Caco-2 (cell line): ENCODE measurements around the gene ZCCHC7. TPM values are rescaled to one million over a fixed set of nuclear protein-coding genes. Genes with fewer than 3 reads are reported as not detected.
"Not testable (repeated sequence)": the region's sequence is repeated elsewhere in the genome, so short reads cannot be mapped to it uniquely, and the experiment has no call there.

Experiments
- BruUV-seq: library from RNA; stranded (reverse); fragments of 400-500 nt; replicated peaks from 2 replicates; lab custom pipeline; 2021; lab: Mats Ljungman, UMichigan
- CTCF ChIA-PET: fragments of 300-600 bp; sonication (Branson Sonifier 250); formaldehyde crosslinking; loops from one replicate; lab custom pipeline; 2022; ENCODE audit warnings: antibody characterized with exemption; lab: Charles Lee
- POLR2A ChIA-PET: fragments of 300-600 bp; sonication (Branson Sonifier 250); formaldehyde crosslinking; loops from one replicate; lab custom pipeline; 2022; ENCODE audit warnings: antibody characterized with exemption; lab: Charles Lee
- DNase-seq, 2 experiments: peaks; one replicate each; pipeline versions ENCODE4 v3.0.0 to v3.0.0-alpha.2; 2020 to 2022
- H3K27me3 ChIP-seq: replicated peaks from 2 replicates; pipeline ENCODE4 v1.6.0; 2011; ENCODE audit warnings: low read length; ENCODE audit not compliant: control insufficient read depth, insufficient read depth
- H3K36me3 ChIP-seq: 2 replicates; pipeline ENCODE4 v1.5.1; 2011; ENCODE audit warnings: low read length; ENCODE audit not compliant: control insufficient read depth, insufficient read depth
- H3K4me1 ChIP-seq: fragments of 250-450 bp; sonication (Bioruptor Pico); 2 replicates; pipeline ENCODE4 v1.5.1; 2020; ENCODE audit warnings: mild to moderate bottlenecking
- H3K4me3 ChIP-seq: 2 replicates; pipeline ENCODE4 v1.5.1; 2011; ENCODE audit warnings: low read depth, mild to moderate bottlenecking, control low read depth, low read length
- H3K9me3 ChIP-seq: fragments of 250-450 bp; sonication (Bioruptor Pico); 2 replicates; pipeline ENCODE4 v1.5.1; 2020; ENCODE audit warnings: mild to moderate bottlenecking, moderate library complexity
- H3K27ac Mint-ChIP-seq: one replicate; pipeline ENCODE4 v1.8.0; 2022; ENCODE audit warnings: mixed read lengths; ENCODE audit not compliant: unreplicated experiment
- H3K27me3 Mint-ChIP-seq: one replicate; pipeline ENCODE4 v1.8.0; 2022; ENCODE audit warnings: mixed read lengths; ENCODE audit not compliant: insufficient read depth, unreplicated experiment
- H3K36me3 Mint-ChIP-seq: one replicate; pipeline ENCODE4 v1.8.0; 2022; ENCODE audit warnings: mild to moderate bottlenecking, mixed read lengths; ENCODE audit not compliant: insufficient read depth, unreplicated experiment
- H3K4me1 Mint-ChIP-seq: one replicate; pipeline ENCODE4 v1.8.0; 2022; ENCODE audit warnings: low read depth, mixed read lengths; ENCODE audit not compliant: unreplicated experiment
- H3K4me3 Mint-ChIP-seq: one replicate; pipeline ENCODE4 v1.8.0; 2022; ENCODE audit warnings: mild to moderate bottlenecking, moderate library complexity, mixed read lengths; ENCODE audit not compliant: unreplicated experiment
- H3K9me3 Mint-ChIP-seq: one replicate; pipeline ENCODE4 v1.8.0; 2022; ENCODE audit warnings: mixed read lengths; ENCODE audit not compliant: unreplicated experiment
- CTCF ChIP-seq, 2 experiments: fragments of 200-600 bp in 1 of 2; IDR thresholded peaks; 1 replicate in 1 of 2; 2 replicates in 1 of 2; pipeline versions ENCODE4 v1.5.1 to v1.8.0; 2011 to 2022; ENCODE audit warnings: antibody characterized with exemption in 1 of 2, control low read depth in 1 of 2, inconsistent platforms in 1 of 2, low read depth in 1 of 2, low read length in 1 of 2, mild to moderate bottlenecking in 1 of 2, moderate library complexity in 1 of 2; ENCODE audit not compliant: insufficient read depth in 1 of 2, severe bottlenecking in 1 of 2, unreplicated experiment in 1 of 2
- intact Hi-C: fragments of 100-400 bp; cut with micrococcal nuclease; formaldehyde crosslinking; loops from one replicate; pipeline ENCODE4 v1.10.0; 2022; ENCODE audit not compliant: unreplicated experiment
- total RNA-seq: library from RNA; stranded (reverse); gene quantifications from 2 replicates; pipeline ENCODE4 v1.2.3, GENCODE V29; 2022

The ZCCHC7 gene
- total RNA-seq, 1 experiment from 2014 or later = 22.0 TPM

- no peaks in the 10 kb centered on the region for H3K27me3 Mint-ChIP-seq
- Histone ChIP-seq H3K9me3 (no peaks in the 10 kb centered on the region), H3K4me3 (no peak overlapping the region), H3K36me3 (no peaks in the 10 kb centered on the region), H3K4me1 (no peaks in the 10 kb centered on the region), H3K27me3 (no peaks in the 10 kb centered on the region)
- H3K4me1 Mint-ChIP-seq = peaks cover 10% of the 10 kb centered on the region
- POLR2A ChIA-PET = no interaction called here
- no peak for DNase-seq
- no peak for TF ChIP-seq CTCF (IDR thresholded peaks at IDR 0.05; ENCODE audit: insufficient read depth in 1 of 2, low read depth in 1 of 2, low read length in 1 of 2, severe bottlenecking in 1 of 2, unreplicated experiment in 1 of 2)
- CTCF ChIA-PET = no interaction called here
- no peak overlapping the region for H3K27ac Mint-ChIP-seq
- H3K36me3 Mint-ChIP-seq = no peaks in the 10 kb centered on the region
- no TSS peak for BruUV-seq
- intact Hi-C loops = no loop called here
- no peaks in the 10 kb centered on the region for H3K9me3 Mint-ChIP-seq
- H3K4me3 Mint-ChIP-seq = no peak overlapping the region
Measured at GRCh38 chr9:37290940-37291485, 170.6 kb downstream of the ZCCHC7 start.

- H3K36me3 Mint-ChIP-seq, POLR2A ChIA-PET, H3K9me3 ChIP-seq, H3K4me3 Mint-ChIP-seq, H3K4me1 Mint-ChIP-seq, H3K9me3 Mint-ChIP-seq, DNase-seq, BruUV-seq, H3K4me3 ChIP-seq, intact Hi-C loops, CTCF ChIA-PET, H3K27ac Mint-ChIP-seq, H3K36me3 ChIP-seq, H3K4me1 ChIP-seq, H3K27me3 Mint-ChIP-seq, H3K27me3 ChIP-seq: not testable (repeated sequence)
Measured at GRCh38 chr9:37291612-37292238, 171.4 kb downstream of the ZCCHC7 start.

GRCh38 chr9:37292896-37293295, 172.5 kb downstream of the ZCCHC7 start:
- H3K4me3 ChIP-seq = no peak overlapping the region
- intact Hi-C loops = no loop called here
- H3K4me1 ChIP-seq = no peaks in the 10 kb centered on the region
- BruUV-seq = no TSS peak
- no peaks in the 10 kb centered on the region for H3K27me3 ChIP-seq
- Mint-ChIP-seq H3K4me1 (peaks cover 10% of the 10 kb centered on the region), H3K27ac (peak overlapping the region; percentile 15), H3K27me3 (no peaks in the 10 kb centered on the region), H3K9me3 (no peaks in the 10 kb centered on the region), H3K36me3 (no peaks in the 10 kb centered on the region), H3K4me3 (no peak overlapping the region)
- ChIA-PET POLR2A (no interaction called here), CTCF (no interaction called here)
- no peaks in the 10 kb centered on the region for H3K9me3 ChIP-seq
- no peaks in the 10 kb centered on the region for H3K36me3 ChIP-seq
- DNase-seq = no peak
- TF ChIP-seq CTCF (IDR thresholded peaks at IDR 0.05; ENCODE audit: insufficient read depth in 1 of 2, low read depth in 1 of 2, low read length in 1 of 2, severe bottlenecking in 1 of 2, unreplicated experiment in 1 of 2) = no peak
